HG02840 (cell line): ENCODE data around the gene TEPSIN.

Source experiments
- ATAC-seq: cut with Tn5 transposase; IDR thresholded peaks from one replicate; pipeline ENCODE4 v1.9.1; 2021; ENCODE audit warnings: mild to moderate bottlenecking, moderate library complexity, moderate number of reproducible peaks; ENCODE audit not compliant: unreplicated experiment, low FRiP score

The TEPSIN gene

GRCh38 chr17:81200695-81201580 lies 37.9 kb downstream of the TEPSIN start:
- ATAC-seq = no peak

GRCh38 chr17:81200201-81200600 lies 38.7 kb downstream of the TEPSIN start:
- ATAC-seq = no peak

GRCh38 chr17:81199482-81199830 lies 39.4 kb downstream of the TEPSIN start:
- no peak for ATAC-seq

- no peak for ATAC-seq
These were observed 39.9 kb downstream of the TEPSIN start for GRCh38 chr17:81198826-81199481.

- ATAC-seq = no peak
These were observed 40.9 kb downstream of the TEPSIN start for GRCh38 chr17:81197831-81198490.

GRCh38 chr17:81197409-81197795 lies 41.5 kb downstream of the TEPSIN start:
- ATAC-seq = no peak

GRCh38 chr17:81196505-81197408 lies 42.1 kb downstream of the TEPSIN start:
- no peak for ATAC-seq

GRCh38 chr17:81195941-81196495 lies 42.8 kb downstream of the TEPSIN start:
- ATAC-seq = no peak

GRCh38 chr17:81194941-81195901 lies 43.6 kb downstream of the TEPSIN start:
- no peak for ATAC-seq

GRCh38 chr17:81194225-81194760 lies 44.6 kb downstream of the TEPSIN start:
- no peak for ATAC-seq

GRCh38 chr17:81193470-81194224 lies 45.2 kb downstream of the TEPSIN start:
- ATAC-seq = no peak

GRCh38 chr17:81193051-81193410 lies 45.8 kb downstream of the TEPSIN start:
- ATAC-seq = no peak

- no peak for ATAC-seq
These were observed 46.3 kb downstream of the TEPSIN start for GRCh38 chr17:81192386-81193050.

GRCh38 chr17:81191646-81192045 lies 47.2 kb downstream of the TEPSIN start:
- ATAC-seq = no peak

GRCh38 chr17:81191116-81191515 lies 47.7 kb downstream of the TEPSIN start:
- no peak for ATAC-seq

- ATAC-seq = no peak
These were observed 48.3 kb downstream of the TEPSIN start for GRCh38 chr17:81190591-81190990.

- no peak for ATAC-seq
These were observed 49.0 kb downstream of the TEPSIN start for GRCh38 chr17:81189670-81190530.
